HT-29 (cell line): ENCODE measurements around the gene BDKRB2. TPM values are rescaled to one million over a fixed set of nuclear protein-coding genes. Genes with fewer than 3 reads are reported as not detected.

Source experiments
- DNase-seq: peaks from one replicate; pipeline ENCODE4 v3.0.0-alpha.2; 2015; ENCODE audit warnings: low spot score
- small RNA-seq: library from RNA; depleted of rRNA; stranded (forward); fragments of <200 nt; gene quantifications from one replicate; pipeline ENCODE3, GENCODE V24; 2014
- total RNA-seq: library from RNA; depleted of rRNA; stranded (reverse); fragments of >200 nt; shearing (Covaris generic); gene quantifications from 2 replicates; pipeline ENCODE4 v1.2.3, GENCODE V29; 2014; rRNA removed

BDKRB2 gene
- total RNA-seq, 1 experiment from 2014 or later: 0.05 TPM

DNA sequence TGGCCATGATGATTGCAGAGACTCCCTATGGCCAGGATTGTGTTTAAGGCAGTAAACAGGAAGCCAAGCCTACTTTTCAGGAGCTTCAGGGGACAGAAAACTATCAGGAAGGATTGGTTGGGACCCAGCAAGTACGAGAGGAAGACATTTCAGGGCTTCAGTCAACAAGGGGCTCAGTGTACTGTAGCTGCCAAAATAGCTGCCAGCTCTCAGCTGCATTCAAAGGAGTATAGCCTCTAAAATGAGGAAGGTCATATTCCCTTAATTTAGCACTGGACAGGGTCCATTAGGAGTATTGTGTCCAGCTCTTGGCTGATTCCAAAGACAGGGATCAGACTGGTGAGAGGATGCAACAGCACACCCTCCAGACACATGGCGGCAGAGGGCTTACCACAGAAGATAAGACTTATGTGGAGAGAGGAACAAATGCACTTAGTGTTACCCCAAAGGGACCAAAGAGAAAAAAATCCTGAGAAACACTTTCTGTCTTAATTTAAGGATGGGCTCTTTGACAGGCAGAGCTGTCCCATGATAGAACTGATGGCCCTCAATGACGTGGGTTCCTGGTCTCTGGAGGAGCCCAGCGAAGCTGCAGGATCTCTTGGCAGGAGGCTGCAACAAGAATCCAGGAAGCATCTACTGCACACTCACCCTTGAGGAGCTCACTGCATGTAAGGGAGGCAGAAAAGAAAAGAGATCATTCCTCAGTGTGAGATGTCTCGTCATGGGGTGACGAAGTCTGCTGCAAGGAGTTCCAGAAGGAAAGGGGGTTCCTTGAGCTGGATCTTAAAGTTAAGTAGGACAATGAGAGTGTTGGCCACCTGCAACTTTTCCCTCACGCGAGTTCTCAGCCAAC is 66.2 kb downstream of the BDKRB2 start:
- DNase-seq: no peak

GRCh38 chr14:96271421-96271762 is 66.8 kb downstream of the BDKRB2 start:
- no peak for DNase-seq

GRCh38 chr14:96272777-96273473 is 68.3 kb downstream of the BDKRB2 start:
- DNase-seq: no peak

- DNase-seq: no peak
Observed at GRCh38 chr14:96273629-96274028, 69.0 kb downstream of the BDKRB2 start.

GRCh38 chr14:96274122-96274521 is 69.5 kb downstream of the BDKRB2 start:
- DNase-seq: no peak

GRCh38 chr14:96274543-96274942 is 69.9 kb downstream of the BDKRB2 start:
- DNase-seq: no peak

DNA sequence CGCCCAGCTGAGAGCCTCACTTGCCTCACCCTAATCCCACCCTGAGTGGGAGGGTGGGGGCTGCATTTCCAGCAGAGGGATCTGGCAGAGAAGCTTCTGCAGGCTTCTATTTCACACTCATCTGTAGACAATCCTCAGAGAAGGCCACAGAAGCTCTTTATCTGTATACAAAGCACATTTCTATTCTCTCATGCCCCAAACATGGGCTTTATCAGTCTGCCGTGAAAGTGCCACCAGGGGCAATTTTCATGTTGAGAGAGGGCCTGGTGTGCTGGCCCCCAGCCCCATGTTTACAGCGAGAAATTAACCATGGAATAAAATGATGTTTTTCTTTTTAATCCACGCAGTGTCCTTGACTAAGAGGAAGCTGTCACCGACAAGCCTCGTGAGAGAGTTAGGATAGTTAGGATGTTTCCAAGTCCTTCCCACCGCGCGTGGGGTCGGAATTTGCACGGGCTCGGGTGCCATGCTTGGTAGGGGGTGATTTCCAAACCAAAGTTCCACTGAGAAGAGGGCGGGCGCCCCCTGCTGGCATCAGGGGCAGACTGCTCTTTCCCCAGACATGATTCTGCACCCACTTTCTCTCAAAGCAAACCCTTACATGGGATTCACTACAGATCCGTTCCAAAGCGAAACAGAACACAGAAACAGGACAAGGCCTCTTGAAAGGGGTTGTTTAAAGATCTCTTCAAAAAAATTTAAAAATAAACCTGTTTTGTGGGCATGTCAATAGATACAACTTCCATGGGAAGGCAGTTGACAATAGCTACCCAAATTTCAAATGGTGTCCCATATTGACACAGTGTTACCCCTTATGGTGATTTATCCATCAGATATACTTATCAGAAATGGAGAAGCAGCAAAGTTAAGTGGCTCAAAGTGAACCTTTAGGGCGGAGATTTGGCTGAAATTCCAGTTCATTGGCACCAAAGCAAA is 70.8 kb downstream of the BDKRB2 start:
- DNase-seq: peak; percentile 41

DNA sequence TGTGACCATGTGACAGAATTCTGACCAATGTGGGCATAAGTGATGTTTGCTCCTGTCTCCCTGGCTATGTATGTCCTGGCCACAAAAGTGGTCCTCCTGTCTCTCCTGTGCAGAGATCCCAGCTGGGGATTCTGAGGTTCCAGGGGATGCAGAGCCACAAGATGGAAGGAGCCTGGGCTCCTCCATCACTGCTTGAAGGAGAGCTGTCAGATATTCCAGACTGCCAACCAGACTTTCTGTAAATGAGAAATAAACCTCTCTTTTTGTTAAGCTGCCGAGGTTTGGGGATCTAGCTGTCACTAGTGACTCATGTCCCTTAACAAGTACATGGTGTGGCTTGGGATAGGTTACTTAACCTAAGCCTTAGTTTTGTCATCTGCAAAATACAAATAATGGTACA is 73.3 kb downstream of the BDKRB2 start:
- no peak for DNase-seq

DNA sequence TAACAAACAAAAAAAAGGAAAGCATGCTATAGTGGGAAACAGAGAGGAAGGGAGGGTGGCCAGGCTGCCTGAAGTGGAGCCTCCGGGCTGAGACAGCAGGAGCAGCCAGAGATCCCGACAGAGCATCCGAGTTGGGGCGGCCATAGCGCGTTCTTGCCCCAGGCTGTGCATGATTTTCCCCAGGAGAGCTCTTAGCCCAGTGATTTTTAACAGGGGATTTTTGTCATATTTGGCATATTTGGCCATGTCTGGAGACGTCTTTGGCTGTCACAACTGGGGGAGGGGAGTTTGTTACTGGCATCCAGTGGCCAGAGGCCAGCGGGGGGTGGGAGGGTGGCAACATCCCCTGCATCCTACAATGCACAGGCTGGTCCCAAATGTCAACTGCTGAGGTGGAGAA is 74.9 kb downstream of the BDKRB2 start:
- no peak for DNase-seq

DNA sequence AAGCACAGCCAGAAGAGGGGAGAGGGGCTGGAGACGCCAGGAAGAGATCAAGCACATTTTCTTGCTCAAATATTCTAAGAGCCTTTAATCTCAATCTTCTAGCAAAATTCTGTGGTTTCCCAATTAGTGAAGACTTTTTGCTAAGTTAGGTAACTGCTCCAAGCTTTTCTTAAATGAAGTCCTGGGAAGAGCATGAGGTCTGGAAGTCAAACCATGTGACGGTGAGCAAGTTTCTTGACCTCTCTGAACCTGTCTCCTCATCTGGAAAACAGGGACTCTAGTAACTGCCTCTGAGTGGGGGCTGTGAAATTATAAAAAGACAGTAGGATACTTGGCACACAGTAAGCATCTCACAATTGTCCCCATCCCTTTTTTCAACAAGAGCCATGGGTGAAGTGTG is 75.5 kb downstream of the BDKRB2 start:
- DNase-seq: no peak

- DNase-seq: no peak
Observed at GRCh38 chr14:96281486-96281885, 76.8 kb downstream of the BDKRB2 start.

GRCh38 chr14:96284008-96284407 is 79.4 kb downstream of the BDKRB2 start:
- DNase-seq: no peak

DNA sequence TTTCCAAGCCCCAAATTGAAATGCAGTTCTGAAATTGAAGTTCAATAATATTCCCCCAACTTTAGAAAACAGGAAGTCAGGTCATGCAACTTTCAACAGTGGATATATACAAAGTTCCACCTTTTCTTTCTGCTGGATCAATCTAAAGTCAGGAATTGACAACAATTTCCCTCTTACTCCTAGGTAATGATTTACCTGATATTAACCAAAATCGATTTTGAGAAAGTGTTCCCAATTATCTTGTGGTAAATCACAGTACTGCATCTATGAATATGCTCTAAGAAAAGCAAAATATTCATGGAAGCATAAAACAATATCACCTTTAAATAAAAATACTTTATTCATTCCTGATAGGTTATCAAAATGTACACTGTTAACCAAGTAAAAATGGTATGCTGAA is 79.8 kb downstream of the BDKRB2 start:
- no peak for DNase-seq

DNA sequence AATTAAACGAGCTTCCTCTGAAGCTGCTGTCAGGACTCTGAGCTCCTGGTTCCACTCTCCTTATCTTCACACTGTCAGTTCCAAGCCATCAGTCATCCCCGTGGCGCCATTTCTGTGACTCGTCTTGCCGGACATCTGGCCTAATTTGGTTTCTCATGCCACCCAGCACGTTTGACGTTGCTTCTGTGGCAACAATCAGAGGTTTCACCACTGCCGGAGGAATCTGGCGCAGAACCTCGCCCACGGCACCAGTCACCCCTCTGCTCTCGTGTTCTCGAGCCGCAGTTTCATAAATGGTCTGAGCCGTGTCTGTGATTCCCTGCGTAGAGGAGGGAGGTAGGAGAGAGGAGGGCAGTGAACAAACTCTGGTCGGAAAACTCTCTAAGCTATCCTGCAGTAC is 81.0 kb downstream of the BDKRB2 start:
- no peak for DNase-seq

DNA sequence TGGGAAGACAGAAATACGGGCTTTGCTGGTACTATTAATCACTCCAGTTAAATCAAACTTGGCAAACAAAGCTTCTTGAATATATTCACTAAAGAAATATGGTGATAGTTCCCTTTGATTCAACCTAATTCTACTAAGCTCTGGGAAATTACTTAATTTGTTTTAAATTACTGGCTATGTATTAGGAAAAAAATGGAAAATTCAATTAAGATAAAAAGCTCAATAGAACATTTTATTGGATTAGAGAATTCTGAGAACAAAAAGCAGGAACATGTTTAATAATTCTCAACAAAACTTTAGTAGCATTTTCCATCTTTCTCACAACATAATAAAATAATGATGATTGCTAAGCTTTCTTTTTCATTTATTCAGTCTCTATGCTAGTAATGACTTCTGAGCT is 81.6 kb downstream of the BDKRB2 start:
- no peak for DNase-seq

GRCh38 chr14:96287856-96288255 is 83.2 kb downstream of the BDKRB2 start:
- DNase-seq: no peak

Small RNA genes within 50 kb of the gene (small RNA-seq; reads per million reads assigned to genes)
- gene CKS1BP1: not detected

Other genes starting within 250 kb of the BDKRB2 start
- not detected in 2 replicates for gene C14orf132, start 165.5 kb upstream of the BDKRB2 start, total RNA-seq
- not detected in 2 replicates for gene BDKRB1, start 51.4 kb downstream of the BDKRB2 start, total RNA-seq
- 5.8 and 6.1 TPM in 2 replicates for gene ATG2B, start 158.5 kb downstream of the BDKRB2 start, total RNA-seq
- gene GSKIP, start 158.7 kb downstream of the BDKRB2 start, total RNA-seq: 8.8 and 16.9 TPM in 2 replicates
- 0.23 TPM in 1 of 2 replicates, not detected in the other for gene AK7, start 187.3 kb downstream of the BDKRB2 start, total RNA-seq